K562 (cell line): ENCODE results near the gene SCRN2. TPM values are rescaled to one million over a fixed set of nuclear protein-coding genes. Genes with fewer than 3 reads are reported as not detected.

ENCODE experiments used
- ATAC-seq: fragments of 200-7000 bp; cut with Tn5 transposase; 3 replicates; pipeline ENCODE4 v1.9.1; 2020; ENCODE audit warnings: moderate library complexity
- BruUV-seq: library from RNA; stranded (reverse); fragments of 400-500 nt; replicated peaks from 2 replicates; lab custom pipeline; 2021; lab: Mats Ljungman, UMichigan
- CTCF ChIA-PET: fragments of 300-600 bp; formaldehyde crosslinking; extraction: SDS; loops from one replicate; lab custom pipeline; 2021; ENCODE audit warnings: low intra/inter-chr PET ratio; lab: Yijun Ruan, JAX
- POLR2A ChIA-PET: fragments of 300-600, 350-650 bp; sonication (Branson Sonifier 250); formaldehyde crosslinking; extraction: SDS; loops from one replicate; lab custom pipeline; 2021; ENCODE audit warnings: antibody characterized with exemption, inconsistent platforms; lab: Yijun Ruan, JAX
- DNase-seq, 4 experiments: peaks; one replicate each; pipeline versions ENCODE4 v3.0.0 to v3.0.0-alpha.2; 2011 to 2018; ENCODE audit warnings: low spot score in 3 of 4, mixed read lengths in 3 of 4; ENCODE audit errors: extremely low read depth in 1 of 4
- FAIRE-seq: peaks from 2 replicates; lab custom pipeline; 2011; peaks lifted over from hg19 to GRCh38; lab: Jason Lieb, UNC
- H2AFZ ChIP-seq: 2 replicates; pipeline ENCODE4 v1.6.0; 2011; ENCODE audit warnings: low read depth, low read length, control low read depth, inconsistent platforms
- H3K27ac ChIP-seq: fragments of 200-600 bp; 3 replicates; pipeline ENCODE4 v1.8.0; 2011; ENCODE audit warnings: low read depth, mild to moderate bottlenecking, control low read depth, inconsistent platforms, low read length, moderate library complexity, mixed read lengths; ENCODE audit errors: extremely low read depth
- H3K27me3 ChIP-seq, 2 experiments: fragments of 300-600 bp in 1 of 2; 2 replicates in 1 of 2; 3 replicates in 1 of 2; pipeline versions ENCODE4 v1.6.0 to v1.8.0; 2011; ENCODE audit warnings: inconsistent platforms in 2 of 2, low read length in 2 of 2, mild to moderate bottlenecking in 1 of 2, mixed read lengths in 1 of 2, moderate library complexity in 1 of 2; ENCODE audit not compliant: control insufficient read depth in 2 of 2, insufficient read depth in 2 of 2
- H3K36me3 ChIP-seq: fragments of 300-600 bp; 3 replicates; pipeline ENCODE4 v1.8.0; 2011; ENCODE audit warnings: mild to moderate bottlenecking, low read length, inconsistent platforms; ENCODE audit not compliant: control insufficient read depth, insufficient read depth
- H3K4me1 ChIP-seq, 2 experiments: fragments of 200-600 bp in 1 of 2; replicated peaks in 1 of 2; 2 replicates in 1 of 2; 3 replicates in 1 of 2; pipeline versions ENCODE4 v1.5.1 to v1.8.0; 2011; ENCODE audit warnings: inconsistent platforms in 2 of 2, low read length in 2 of 2, mild to moderate bottlenecking in 1 of 2, mixed read lengths in 1 of 2, moderate library complexity in 1 of 2; ENCODE audit not compliant: control insufficient read depth in 2 of 2, insufficient read depth in 2 of 2
- H3K4me2 ChIP-seq: 2 replicates; pipeline ENCODE4 v1.6.1; 2011; ENCODE audit warnings: low read length, control low read depth, inconsistent platforms, mixed read lengths; ENCODE audit not compliant: insufficient read depth
- H3K4me3 ChIP-seq: fragments of 200-600 bp; sonication (generic), shearing (Covaris generic); 2 replicates; pipeline ENCODE4 v1.5.1; 2016; ENCODE audit warnings: control low read depth, inconsistent platforms
- H3K79me2 ChIP-seq: fragments of 200-600 bp; 3 replicates; pipeline ENCODE4 v1.8.0; 2011; ENCODE audit warnings: low read length, inconsistent platforms; ENCODE audit not compliant: control insufficient read depth, insufficient read depth
- H3K9ac ChIP-seq, 2 experiments: 2 replicates each; pipeline versions ENCODE4 v1.6.0 to v1.6.1; 2011; ENCODE audit warnings: low read depth in 2 of 2, low read length in 2 of 2, control low read depth in 1 of 2, inconsistent platforms in 1 of 2, mild to moderate bottlenecking in 1 of 2, mixed read lengths in 1 of 2; ENCODE audit not compliant: insufficient read depth in 1 of 2
- H3K9me1 ChIP-seq: one replicate; pipeline ENCODE4 v1.6.0; 2011; ENCODE audit warnings: inconsistent platforms, mild to moderate bottlenecking, low read length, moderate library complexity; ENCODE audit not compliant: control insufficient read depth, insufficient read depth
- H3K9me3 ChIP-seq: replicated peaks from 2 replicates; pipeline ENCODE4 v1.5.1; 2011; ENCODE audit warnings: low read depth, low read length, inconsistent platforms; ENCODE audit not compliant: control insufficient read depth, insufficient read depth
- H4K20me1 ChIP-seq: replicated peaks from 2 replicates; pipeline ENCODE4 v1.6.1; 2011; ENCODE audit warnings: low read length, inconsistent platforms, mixed read lengths; ENCODE audit not compliant: control insufficient read depth, insufficient read depth
- CBX8 ChIP-seq: fragments of 200-600 bp; sonication (generic); IDR thresholded peaks from 2 replicates; pipeline ENCODE4 v1.6.1; 2012; ENCODE audit warnings: borderline replicate concordance, mixed run types, low read depth, mild to moderate bottlenecking, moderate library complexity, mixed read lengths, low read length, control low read depth, inconsistent platforms; ENCODE audit not compliant: poor library complexity, severe bottlenecking; ENCODE audit errors: extremely low read depth
- DEAF1 ChIP-seq: fragments of 450-650 bp; formaldehyde crosslinking; IDR thresholded peaks from 2 replicates; pipeline ENCODE4 v1.4.0; 2020; ENCODE audit warnings: mild to moderate bottlenecking, moderate library complexity
- ETS2 ChIP-seq: IDR thresholded peaks from 2 replicates; pipeline ENCODE4 v1.6.1; 2016; ENCODE audit warnings: borderline replicate concordance, missing genetic modification characterization, mild to moderate bottlenecking, moderate library complexity, missing compliant biosample characterization; ENCODE audit not compliant: poor library complexity, severe bottlenecking
- GTF3C2 ChIP-seq: IDR thresholded peaks from 3 replicates; pipeline ENCODE4 v1.6.1; 2011; ENCODE audit warnings: borderline replicate concordance, mild to moderate bottlenecking, moderate library complexity; ENCODE audit not compliant: insufficient read length; ENCODE audit errors: extremely low read depth
- NFYB ChIP-seq: IDR thresholded peaks from 2 replicates; pipeline ENCODE4 v1.6.1; 2011; ENCODE audit warnings: mild to moderate bottlenecking, moderate library complexity; ENCODE audit not compliant: insufficient read length; ENCODE audit errors: extremely low read depth
- POLR3G ChIP-seq: IDR thresholded peaks from 2 replicates; pipeline ENCODE4 v1.6.1; 2011; ENCODE audit not compliant: insufficient read length, insufficient replicate concordance; ENCODE audit errors: extremely low read depth
- RERE ChIP-seq: sonication (generic); formaldehyde crosslinking; IDR thresholded peaks from 2 replicates; pipeline ENCODE4 v1.8.0; 2023; ENCODE audit warnings: missing genetic modification reagents, mild to moderate bottlenecking, borderline replicate concordance
- WGBS: fragments of 100-300 bp; shearing (Covaris generic); methylation state at CpG from one replicate; pipeline ENCODE4 v1.1.6; 2016; ENCODE audit warnings: low coverage, mixed read lengths; ENCODE audit not compliant: insufficient coverage; ENCODE audit errors: missing lambda C conversion rate; 5-methylcytosine and 5-hydroxymethylcytosine counted together
- in situ Hi-C: fragments of 300-500 bp; cut with MboI; formaldehyde crosslinking; loops from 4 replicates; pipeline ENCODE4 v1.15.0; 2018; ENCODE audit warnings: inconsistent platforms, mixed read lengths
- intact Hi-C: fragments of 100-400 bp; cut with micrococcal nuclease; formaldehyde crosslinking; loops from 2 replicates; pipeline ENCODE4 v1.14.2; 2022
- polyA plus RNA-seq, 8 experiments: library from polyadenylated mRNA; depleted of rRNA in 4 of 8; stranded (reverse) in 5 of 8; unstranded in 3 of 8; fragments of >200 nt; fragmentation: Nextera tagmentation in 2 of 8; fragmentation: Illumina TruSeq in 1 of 8; extraction: Ambion mirVana in 2 of 8; extraction: Trizol in 1 of 8; gene quantifications; 2 replicates each; pipeline versions ENCODE4 v1.2.1 to v1.2.3, GENCODE V29; 2011 to 2014; ENCODE audit warnings: inconsistent platforms in 1 of 8, missing spikeins in 1 of 8
- total RNA-seq, 7 experiments: library from RNA; depleted of rRNA in 6 of 7; stranded (reverse); fragments of >200 nt in 6 of 7; fragmentation: Illumina TruSeq in 2 of 7; extraction: Trizol in 2 of 7; gene quantifications; 2 replicates each; pipeline versions ENCODE4 v1.2.1 to v1.2.3, GENCODE V29; 2011 to 2021; ENCODE audit warnings: low replicate concordance in 1 of 7

The SCRN2 gene
- total and polyA plus RNA-seq, 9 of the 15 experiments (the other 6 are each of a cell fraction or from before 2014, with no cell fraction given) = 0.25 to 32.9 (median 13.6) TPM

GRCh38 chr17:47802341-47803022 is 38.6 kb downstream of the SCRN2 start (continued):
- TF ChIP-seq GTF3C2 (no peak), CBX8 (no peak)

- FAIRE-seq = no peak
- Histone ChIP-seq H3K9ac (no peak overlapping the region), H3K9me1 (no peaks in the 10 kb centered on the region), H3K36me3 (no peaks in the 10 kb centered on the region), H3K4me1 (peaks cover 0 to 6% of the 10 kb centered on the region in 2 experiments; a peak in 1 of 5 replicates), H3K9me3 (no peaks in the 10 kb centered on the region), H3K27me3 (peaks cover 0 to 29% of the 10 kb centered on the region in 2 experiments; a peak in 3 of 5 replicates), H3K79me2 (no peaks in the 10 kb centered on the region), H3K27ac (no peak overlapping the region), H2AFZ (no peak overlapping the region), H3K4me2 (no peak overlapping the region), H4K20me1 (peaks cover 16% of the 10 kb centered on the region; the same call in 1 of the 2 replicates), H3K4me3 (no peak overlapping the region)
- intact Hi-C loops (loop anchor here (1.0 to 5.0 kb wide), 2 partner anchors 26 to 105 kb away; no protein-coding TSS in a partner anchor), in situ Hi-C loops (no loop called here)
- ChIA-PET POLR2A (interaction anchor here (0.6 to 1.0 kb wide), 4 partner anchors 19 to 918 kb away, joined by 3 to 4 read pairs (median 4); partner anchors contain the start of genes LRRC46, MRPL10 and OSBPL7), CTCF (interaction anchor here (0.6 to 1.2 kb wide), 2 partner anchors 25 to 103 kb away, joined by 3 to 6 read pairs; no protein-coding TSS in a partner anchor)
- 23% methylated on average over 5 of the region's 6 CpGs for WGBS
- no peak for ATAC-seq
- BruUV-seq = no TSS peak
- DNase-seq = no peak
- TF ChIP-seq ETS2 (tag) (no peak), POLR3G (no peak), DEAF1 (no peak), RERE (CRISPR knock-in tag) (no peak), NFYB (no peak)
Observed at GRCh38 chr17:47801906-47802305, 39.2 kb downstream of the SCRN2 start.
